ENCODE data around the gene MRTFB. TPM values are rescaled to one million over a fixed set of nuclear protein-coding genes. Genes with fewer than 3 reads are reported as not detected.

MRTFB gene
- total and polyA plus RNA-seq, 2 experiments from 2014 or later, result 13.9 to 22.2 TPM

GRCh38 chr16:14309906-14310305 is 238.8 kb downstream of the MRTFB start (continued):
- no peak for TF ChIP-seq ZNF462 (CRISPR knock-in tag; IDR thresholded peaks at IDR 0.05)
- no peak for TF ChIP-seq EZH2phosphoT487 (IDR thresholded peaks at IDR 0.05; ENCODE audit: unreplicated experiment)
- TF ChIP-seq ZNF114 (CRISPR knock-in tag; IDR thresholded peaks at IDR 0.05), result no peak
- TF ChIP-seq CTCF (conservative IDR thresholded peaks at IDR 0.05; ENCODE audit: low read depth in 2 of 2), result no peak
- TF ChIP-seq POLR2AphosphoS5 (IDR thresholded peaks at IDR 0.05; ENCODE audit: low read depth), result no peak

- no peak overlapping the region for H2AFZ ChIP-seq
- H3K9me3 Mint-ChIP-seq, result no peaks in the 10 kb centered on the region
- H3K79me2 ChIP-seq (replicated peaks; ENCODE audit: insufficient read depth), result peaks cover 97% of the 10 kb centered on the region
- no peaks in the 10 kb centered on the region for H3K9me2 ChIP-seq (ENCODE audit: insufficient read depth)
- ATAC-seq (peak; percentile 67), DNase-seq (ENCODE audit: low spot score) (peak; percentile 69)
- H3K27me3 ChIP-seq (ENCODE audit: insufficient read depth), result no peaks in the 10 kb centered on the region
- peak overlapping the region; percentile 30; the same call in 1 of the 2 replicates for H3K4me3 ChIP-seq
- H3K27ac Mint-ChIP-seq, result peak overlapping the region; percentile 99
- H3K4me1 Mint-ChIP-seq, result peaks cover 53% of the 10 kb centered on the region
- peak overlapping the region; percentile 71 for H3K4me2 ChIP-seq
- H3K36me3 ChIP-seq (ENCODE audit: insufficient read depth), result no peaks in the 10 kb centered on the region
- H3K4me1 ChIP-seq (ENCODE audit: insufficient read depth), result peaks cover 51% of the 10 kb centered on the region
- 0 out of 2 replicates have a peak, but pooled peaks cover 20% of the 10 kb centered on the region for H3F3A ChIP-seq (replicated peaks; ENCODE audit: low read depth)
- H3K27ac ChIP-seq (ENCODE audit: low read depth), result peak overlapping the region; percentile 92
- peaks cover 6% of the 10 kb centered on the region for H3K27me3 Mint-ChIP-seq (ENCODE audit: insufficient read depth, low read depth, poor library complexity)
- peaks cover 3% of the 10 kb centered on the region; the same call in 2 of the 3 replicates for H3K36me3 Mint-ChIP-seq (ENCODE audit: low read depth)
- no peak overlapping the region; the same call in 2 of the 3 replicates for H3K4me3 Mint-ChIP-seq
- H4K20me1 ChIP-seq (replicated peaks; ENCODE audit: insufficient read depth), result no peaks in the 10 kb centered on the region; the same call in 1 of the 2 replicates
- TF ChIP-seq POLR2AphosphoS5 (IDR thresholded peaks at IDR 0.05; ENCODE audit: low read depth), result no peak
- TF ChIP-seq REST (IDR thresholded peaks at IDR 0.05; ENCODE audit: unreplicated experiment), result no peak
- no peak for TF ChIP-seq ZNF331 (CRISPR knock-in tag; IDR thresholded peaks at IDR 0.05; ENCODE audit: low read depth)
- TF ChIP-seq ETS1 (IDR thresholded peaks at IDR 0.05), result no peak
Measured at GRCh38 chr16:14310519-14310991, 239.4 kb downstream of the MRTFB start.
